MCF 10A (cell line): Measurements from ENCODE around the gene COL21A1. TPM values are rescaled to one million over a fixed set of nuclear protein-coding genes. Genes with fewer than 3 reads are reported as not detected.

Experiments
- BruUV-seq: library from RNA; stranded (reverse); fragments of 400-500 nt; replicated peaks from 2 replicates; lab custom pipeline; 2021; lab: Mats Ljungman, UMichigan
- CTCF ChIA-PET: fragments of 300-600 bp; sonication (Branson Sonifier 250); formaldehyde crosslinking; extraction: SDS; loops from one replicate; lab custom pipeline; 2021; ENCODE audit warnings: antibody characterized with exemption, inconsistent platforms; lab: Yijun Ruan, JAX
- POLR2A ChIA-PET: fragments of 300-600, 350-650 bp; sonication (Branson Sonifier 250); formaldehyde crosslinking; extraction: SDS; loops from one replicate; lab custom pipeline; 2020; ENCODE audit warnings: antibody characterized with exemption, inconsistent platforms; lab: Yijun Ruan, JAX
- DNase-seq: peaks from one replicate; pipeline ENCODE4 v3.0.0-alpha.2; 2018; ENCODE audit not compliant: unreplicated experiment
- H3K27ac Mint-ChIP-seq: one replicate; pipeline ENCODE4 v1.8.0; 2022; ENCODE audit warnings: mild to moderate bottlenecking, low read depth, mixed read lengths; ENCODE audit not compliant: unreplicated experiment
- H3K27me3 Mint-ChIP-seq: one replicate; pipeline ENCODE4 v1.8.0; 2022; ENCODE audit warnings: mixed read lengths; ENCODE audit not compliant: insufficient read depth, unreplicated experiment
- H3K36me3 Mint-ChIP-seq: one replicate; pipeline ENCODE4 v1.8.0; 2022; ENCODE audit warnings: mild to moderate bottlenecking, moderate library complexity, mixed read lengths; ENCODE audit not compliant: insufficient read depth, unreplicated experiment
- H3K4me1 Mint-ChIP-seq: one replicate; pipeline ENCODE4 v1.8.0; 2022; ENCODE audit warnings: mixed read lengths; ENCODE audit not compliant: insufficient read depth, unreplicated experiment
- H3K4me3 Mint-ChIP-seq: one replicate; pipeline ENCODE4 v1.8.0; 2022; ENCODE audit warnings: mild to moderate bottlenecking, moderate library complexity, mixed read lengths; ENCODE audit not compliant: unreplicated experiment
- H3K9me3 Mint-ChIP-seq: one replicate; pipeline ENCODE4 v1.8.0; 2022; ENCODE audit warnings: mixed read lengths; ENCODE audit not compliant: unreplicated experiment
- CTCF ChIP-seq: fragments of 200-600 bp; IDR thresholded peaks from one replicate; pipeline ENCODE4 v1.8.0; 2022; ENCODE audit warnings: antibody characterized with exemption, mild to moderate bottlenecking; ENCODE audit not compliant: unreplicated experiment
- intact Hi-C: fragments of 100-400 bp; cut with micrococcal nuclease; formaldehyde crosslinking; loops from 2 replicates; pipeline ENCODE4 v1.14.1; 2022
- total RNA-seq: library from RNA; stranded (reverse); gene quantifications from 2 replicates; pipeline ENCODE4 v1.2.3, GENCODE V29; 2022

COL21A1 gene
- total RNA-seq, 1 experiment from 2014 or later, result 1.8 TPM

GRCh38 chr6:56243518-56244070 lies 3.8 kb downstream of the COL21A1 start:
- no peaks in the 10 kb centered on the region for H3K27me3 Mint-ChIP-seq
- TF ChIP-seq CTCF, result no peak
- no peak overlapping the region for H3K27ac Mint-ChIP-seq
- H3K36me3 Mint-ChIP-seq, result no peaks in the 10 kb centered on the region
- DNase-seq, result no peak
- intact Hi-C loops, result no loop called here
- no peaks in the 10 kb centered on the region for H3K9me3 Mint-ChIP-seq
- H3K4me1 Mint-ChIP-seq, result peaks cover 8% of the 10 kb centered on the region
- BruUV-seq, result no TSS peak
- ChIA-PET POLR2A (interaction anchor here (0.6 kb wide), 1 partner anchor 159 kb away, joined by 3 read pairs; no protein-coding TSS in a partner anchor), CTCF (interaction anchor here (0.6 kb wide), 1 partner anchor 10 kb away, joined by 3 read pairs; no protein-coding TSS in a partner anchor)
- no peak overlapping the region for H3K4me3 Mint-ChIP-seq

- CTCF ChIA-PET, result interaction anchor here (0.6 kb wide), 1 partner anchor 50 kb away, joined by 4 read pairs; no protein-coding TSS in a partner anchor
- Mint-ChIP-seq H3K27me3 (no peaks in the 10 kb centered on the region), H3K4me3 (no peak overlapping the region), H3K36me3 (no peaks in the 10 kb centered on the region), H3K9me3 (no peaks in the 10 kb centered on the region), H3K27ac (peak overlapping the region; percentile 35), H3K4me1 (peaks cover 8% of the 10 kb centered on the region)
- intact Hi-C loops, result no loop called here
- POLR2A ChIA-PET, result interaction anchor here (1.0 kb wide), 1 partner anchor 10 kb away, joined by 3 read pairs; no protein-coding TSS in a partner anchor
- no TSS peak for BruUV-seq
- DNase-seq, result peak; percentile 63
- no peak for TF ChIP-seq CTCF
Measured at GRCh38 chr6:56242346-56242745, 5.0 kb downstream of the COL21A1 start.

GRCh38 chr6:56241124-56241802 lies 6.1 kb downstream of the COL21A1 start:
- POLR2A ChIA-PET, result interaction anchor here (0.6 to 1.3 kb wide), 3 partner anchors 10 to 503 kb away, joined by 3 to 4 read pairs (median 4); no protein-coding TSS in a partner anchor
- TF ChIP-seq CTCF, result no peak
- H3K27ac Mint-ChIP-seq, result peak overlapping the region; percentile 33
- H3K4me3 Mint-ChIP-seq, result no peak overlapping the region
- H3K27me3 Mint-ChIP-seq, result no peaks in the 10 kb centered on the region
- CTCF ChIA-PET, result interaction anchor here (0.7 to 1.0 kb wide), 3 partner anchors 19 to 1295 kb away, joined by 3 read pairs; no protein-coding TSS in a partner anchor
- no peak for DNase-seq
- no peaks in the 10 kb centered on the region for H3K9me3 Mint-ChIP-seq
- no peaks in the 10 kb centered on the region for H3K36me3 Mint-ChIP-seq
- peaks cover 7% of the 10 kb centered on the region for H3K4me1 Mint-ChIP-seq
- intact Hi-C loops, result no loop called here
- BruUV-seq, result no TSS peak

- BruUV-seq, result no TSS peak
- Mint-ChIP-seq H3K4me1 (peaks cover 6% of the 10 kb centered on the region), H3K27me3 (no peaks in the 10 kb centered on the region), H3K4me3 (no peak overlapping the region), H3K36me3 (no peaks in the 10 kb centered on the region), H3K9me3 (no peaks in the 10 kb centered on the region), H3K27ac (no peak overlapping the region)
- ChIA-PET CTCF (no interaction called here), POLR2A (no interaction called here)
- no peak for TF ChIP-seq CTCF
- no peak for DNase-seq
- intact Hi-C loops, result no loop called here
Measured at GRCh38 chr6:56238352-56238751, 9.0 kb downstream of the COL21A1 start.
